Kidney epithelial cell (primary cell): ENCODE data around the gene CFAP119. TPM values are rescaled to one million over a fixed set of nuclear protein-coding genes. Genes with fewer than 3 reads are reported as not detected.

Source experiments
- DNase-seq: peaks from one replicate; pipeline ENCODE4 v3.0.0-alpha.2; 2010; ENCODE audit warnings: low read depth
- H3K27me3 ChIP-seq: 2 replicates; pipeline ENCODE4 v1.6.0; 2011; ENCODE audit warnings: low read length; ENCODE audit not compliant: control insufficient read depth, insufficient read depth
- H3K36me3 ChIP-seq: 2 replicates; pipeline ENCODE4 v1.5.1; 2011; ENCODE audit warnings: low read length; ENCODE audit not compliant: control insufficient read depth, insufficient read depth
- H3K4me3 ChIP-seq: 2 replicates; pipeline ENCODE4 v1.5.1; 2011; ENCODE audit warnings: low read depth, mild to moderate bottlenecking, control low read depth, low read length
- total RNA-seq: library from RNA; depleted of rRNA; stranded (reverse); fragments of >200 nt; gene quantifications from 2 replicates; pipeline ENCODE4 v1.2.3, GENCODE V29; 2015
- TF ChIP-seq, protein P1 (sequence below): IDR thresholded peaks from 2 replicates; pipeline ENCODE4 v1.5.1; 2011; ENCODE audit warnings: mild to moderate bottlenecking, moderate library complexity, low read length, control low read depth, inconsistent platforms; ENCODE audit not compliant: insufficient read depth, poor library complexity, severe bottlenecking

Gene CFAP119
- total RNA-seq, 1 donor from 2014 or later: 1.6 TPM

DNA sequence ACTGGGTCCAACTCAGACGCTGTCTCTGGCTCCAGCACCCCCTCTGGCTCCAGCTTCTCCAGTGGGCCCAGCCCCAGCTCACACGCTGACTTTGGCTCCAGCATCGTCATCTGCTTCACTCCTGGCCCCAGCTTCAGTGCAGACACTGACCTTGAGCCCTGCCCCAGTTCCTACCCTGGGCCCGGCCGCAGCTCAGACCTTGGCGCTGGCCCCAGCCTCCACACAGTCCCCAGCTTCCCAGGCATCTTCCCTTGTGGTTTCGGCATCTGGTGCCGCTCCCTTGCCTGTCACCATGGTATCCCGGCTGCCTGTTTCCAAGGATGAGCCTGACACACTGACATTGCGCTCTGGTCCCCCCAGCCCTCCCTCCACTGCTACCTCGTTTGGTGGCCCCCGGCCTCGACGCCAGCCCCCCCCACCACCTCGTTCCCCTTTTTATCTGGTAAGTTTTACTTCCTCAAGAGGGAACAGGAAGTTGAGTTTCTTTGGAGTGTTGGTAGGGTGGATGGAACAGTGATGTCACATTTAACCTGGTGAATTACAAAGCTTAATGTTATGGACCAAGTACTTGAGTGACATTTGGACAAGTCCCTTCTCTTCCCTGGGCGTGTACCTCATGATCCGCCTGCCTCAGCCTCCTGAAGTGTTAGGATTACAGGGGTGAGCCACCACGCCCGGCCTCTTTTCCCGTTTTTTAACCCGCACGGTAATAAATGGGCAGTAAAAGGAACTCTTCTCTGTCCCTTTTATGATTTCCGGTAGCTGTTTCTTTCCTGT lies 37.0 kb downstream of the CFAP119 start:
- peaks cover 10% of the 10 kb centered on the region for H3K36me3 ChIP-seq
- no peaks in the 10 kb centered on the region for H3K27me3 ChIP-seq
- no peak overlapping the region for H3K4me3 ChIP-seq
- TF ChIP-seq, protein P1, sequence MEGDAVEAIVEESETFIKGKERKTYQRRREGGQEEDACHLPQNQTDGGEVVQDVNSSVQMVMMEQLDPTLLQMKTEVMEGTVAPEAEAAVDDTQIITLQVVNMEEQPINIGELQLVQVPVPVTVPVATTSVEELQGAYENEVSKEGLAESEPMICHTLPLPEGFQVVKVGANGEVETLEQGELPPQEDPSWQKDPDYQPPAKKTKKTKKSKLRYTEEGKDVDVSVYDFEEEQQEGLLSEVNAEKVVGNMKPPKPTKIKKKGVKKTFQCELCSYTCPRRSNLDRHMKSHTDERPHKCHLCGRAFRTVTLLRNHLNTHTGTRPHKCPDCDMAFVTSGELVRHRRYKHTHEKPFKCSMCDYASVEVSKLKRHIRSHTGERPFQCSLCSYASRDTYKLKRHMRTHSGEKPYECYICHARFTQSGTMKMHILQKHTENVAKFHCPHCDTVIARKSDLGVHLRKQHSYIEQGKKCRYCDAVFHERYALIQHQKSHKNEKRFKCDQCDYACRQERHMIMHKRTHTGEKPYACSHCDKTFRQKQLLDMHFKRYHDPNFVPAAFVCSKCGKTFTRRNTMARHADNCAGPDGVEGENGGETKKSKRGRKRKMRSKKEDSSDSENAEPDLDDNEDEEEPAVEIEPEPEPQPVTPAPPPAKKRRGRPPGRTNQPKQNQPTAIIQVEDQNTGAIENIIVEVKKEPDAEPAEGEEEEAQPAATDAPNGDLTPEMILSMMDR: no peak
- DNase-seq: no peak

DNA sequence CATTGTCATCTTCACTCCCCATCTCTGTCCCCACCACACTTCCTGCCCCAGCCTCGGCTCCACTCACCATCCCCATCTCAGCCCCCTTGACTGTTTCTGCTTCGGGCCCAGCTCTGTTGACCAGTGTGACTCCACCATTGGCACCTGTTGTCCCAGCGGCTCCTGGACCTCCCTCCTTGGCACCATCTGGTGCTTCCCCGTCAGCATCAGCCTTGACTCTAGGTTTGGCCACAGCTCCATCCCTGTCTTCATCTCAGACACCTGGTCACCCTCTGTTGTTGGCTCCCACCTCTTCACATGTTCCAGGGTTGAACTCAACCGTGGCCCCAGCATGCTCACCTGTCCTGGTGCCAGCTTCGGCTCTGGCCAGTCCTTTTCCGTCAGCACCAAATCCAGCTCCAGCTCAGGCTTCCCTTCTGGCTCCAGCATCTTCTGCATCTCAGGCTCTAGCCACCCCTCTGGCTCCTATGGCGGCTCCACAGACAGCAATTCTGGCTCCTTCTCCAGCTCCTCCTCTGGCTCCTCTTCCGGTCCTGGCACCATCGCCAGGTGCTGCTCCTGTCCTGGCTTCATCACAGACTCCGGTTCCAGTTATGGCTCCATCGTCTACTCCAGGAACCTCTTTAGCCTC lies 38.0 kb downstream of the CFAP119 start:
- H3K4me3 ChIP-seq: no peak overlapping the region
- H3K27me3 ChIP-seq: no peaks in the 10 kb centered on the region
- peaks cover 6% of the 10 kb centered on the region for H3K36me3 ChIP-seq
- DNase-seq: no peak
- TF ChIP-seq, protein P1: no peak

DNA sequence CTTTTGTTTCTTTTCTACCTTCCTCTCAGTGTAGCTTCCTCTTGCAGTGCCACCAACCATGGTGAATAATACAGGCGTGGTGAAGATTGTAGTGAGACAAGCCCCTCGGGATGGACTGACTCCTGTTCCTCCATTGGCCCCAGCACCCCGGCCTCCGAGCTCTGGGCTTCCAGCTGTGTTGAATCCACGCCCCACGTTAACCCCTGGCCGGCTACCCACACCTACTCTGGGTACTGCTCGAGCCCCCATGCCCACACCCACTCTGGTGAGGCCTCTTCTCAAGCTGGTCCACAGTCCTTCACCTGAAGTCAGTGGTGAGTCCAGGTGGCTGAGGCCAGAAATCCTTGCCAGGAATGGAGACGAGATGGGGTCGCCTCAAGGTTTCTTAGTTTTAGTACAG lies 38.9 kb downstream of the CFAP119 start:
- no peaks in the 10 kb centered on the region for H3K27me3 ChIP-seq
- no peak for DNase-seq
- H3K4me3 ChIP-seq: no peak overlapping the region
- H3K36me3 ChIP-seq: peaks cover 6% of the 10 kb centered on the region
- TF ChIP-seq, protein P1: no peak

DNA sequence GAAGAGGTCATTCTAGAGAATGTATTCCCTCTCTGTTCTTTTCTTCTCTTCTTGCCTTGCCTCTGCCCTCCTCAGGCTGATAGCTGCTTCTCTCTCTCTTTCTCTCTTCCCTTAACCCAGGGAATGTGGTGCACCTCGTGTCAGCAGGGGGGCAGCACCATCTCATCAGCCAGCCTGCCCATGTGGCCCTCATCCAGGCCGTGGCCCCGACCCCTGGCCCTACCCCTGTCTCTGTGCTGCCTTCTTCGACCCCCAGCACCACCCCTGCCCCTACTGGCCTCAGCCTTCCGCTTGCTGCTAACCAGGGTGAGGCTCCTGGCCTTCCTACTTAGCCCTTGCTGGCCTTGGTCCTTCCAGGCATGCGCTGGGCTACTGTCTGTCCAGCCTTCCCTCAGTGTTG lies 39.4 kb downstream of the CFAP119 start:
- H3K27me3 ChIP-seq: no peaks in the 10 kb centered on the region
- H3K4me3 ChIP-seq: no peak overlapping the region
- peaks cover 6% of the 10 kb centered on the region for H3K36me3 ChIP-seq
- no peak for DNase-seq
- TF ChIP-seq, protein P1: no peak

DNA sequence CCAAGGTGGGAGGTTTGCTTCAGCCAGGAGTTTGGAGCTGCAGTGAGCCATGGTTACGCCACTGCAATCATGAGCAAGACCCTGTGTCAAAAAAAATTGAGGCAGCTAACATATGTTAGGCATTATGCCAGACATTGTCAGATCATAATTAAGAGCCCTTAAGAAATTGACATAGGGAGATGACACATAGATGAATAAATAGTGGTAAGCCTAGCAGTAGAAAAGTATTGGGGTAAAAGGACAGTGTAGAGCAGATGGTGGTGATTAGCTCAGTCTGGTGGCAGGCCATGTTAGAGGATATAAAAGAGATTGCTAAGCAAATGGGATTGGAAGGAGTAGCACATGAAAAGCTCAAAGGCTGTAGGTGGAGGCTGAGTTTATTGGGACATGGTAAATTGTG lies 40.3 kb downstream of the CFAP119 start:
- TF ChIP-seq, protein P1: no peak
- no peak for DNase-seq
- H3K4me3 ChIP-seq: no peak overlapping the region
- no peaks in the 10 kb centered on the region for H3K27me3 ChIP-seq
- H3K36me3 ChIP-seq: peaks cover 6% of the 10 kb centered on the region
